GM10847 (cell line): Measurements from ENCODE around the gene CFAP73.

Experiments
- POLR2A ChIP-seq: IDR thresholded peaks from 2 replicates; pipeline ENCODE4 v1.6.1; 2011; ENCODE audit not compliant: insufficient read length; ENCODE audit errors: extremely low read depth

The CFAP73 gene

GRCh38 chr12:113164014-113164413 lies 14.5 kb downstream of the CFAP73 start:
- no peak for TF ChIP-seq POLR2A

GRCh38 chr12:113165521-113166450 lies 16.3 kb downstream of the CFAP73 start:
- no peak for TF ChIP-seq POLR2A

GRCh38 chr12:113167868-113168267 lies 18.3 kb downstream of the CFAP73 start:
- no peak for TF ChIP-seq POLR2A

- no peak for TF ChIP-seq POLR2A
These were observed 20.2 kb downstream of the CFAP73 start for GRCh38 chr12:113169697-113170096.

GRCh38 chr12:113170457-113170856 lies 20.9 kb downstream of the CFAP73 start:
- TF ChIP-seq POLR2A, result no peak

- no peak for TF ChIP-seq POLR2A
These were observed 21.4 kb downstream of the CFAP73 start for GRCh38 chr12:113170926-113171325.

GRCh38 chr12:113171543-113171942 lies 22.0 kb downstream of the CFAP73 start:
- no peak for TF ChIP-seq POLR2A

GRCh38 chr12:113172185-113172584 lies 22.7 kb downstream of the CFAP73 start:
- TF ChIP-seq POLR2A, result no peak

GRCh38 chr12:113173081-113173698 lies 23.7 kb downstream of the CFAP73 start:
- TF ChIP-seq POLR2A, result no peak

GRCh38 chr12:113174461-113175384 lies 25.2 kb downstream of the CFAP73 start:
- no peak for TF ChIP-seq POLR2A

GRCh38 chr12:113179023-113179422 lies 29.5 kb downstream of the CFAP73 start:
- no peak for TF ChIP-seq POLR2A

GRCh38 chr12:113180333-113180732 lies 30.8 kb downstream of the CFAP73 start:
- TF ChIP-seq POLR2A, result no peak

GRCh38 chr12:113181975-113182374 lies 32.5 kb downstream of the CFAP73 start:
- TF ChIP-seq POLR2A, result no peak

- TF ChIP-seq POLR2A, result no peak
These were observed 33.6 kb downstream of the CFAP73 start for GRCh38 chr12:113183030-113183589.
